Renal pelvis (tissue), 12 donors: ENCODE results near the gene SEMA7A. TPM values are rescaled to one million over a fixed set of nuclear protein-coding genes. Genes with fewer than 3 reads are reported as not detected.
"Not testable (repeated sequence)": the region's sequence is repeated elsewhere in the genome, so short reads cannot be mapped to it uniquely, and the experiment has no call there.

ENCODE experiments used
- DNase-seq: peaks from one replicate; pipeline ENCODE4 v3.0.0-alpha.2; 2013
- long read RNA-seq, 16 experiments: transcript quantifications; one replicate each; lab custom pipeline, GENCODE V29; 2026
- polyA plus RNA-seq, 3 donors: library from polyadenylated mRNA; unstranded; fragments of 120-200 nt; gene quantifications; one replicate each; pipeline ENCODE4 v1.2.1, GENCODE V29; 2013; ENCODE audit not compliant: insufficient read length in 3 of 3

The SEMA7A gene, protein sequence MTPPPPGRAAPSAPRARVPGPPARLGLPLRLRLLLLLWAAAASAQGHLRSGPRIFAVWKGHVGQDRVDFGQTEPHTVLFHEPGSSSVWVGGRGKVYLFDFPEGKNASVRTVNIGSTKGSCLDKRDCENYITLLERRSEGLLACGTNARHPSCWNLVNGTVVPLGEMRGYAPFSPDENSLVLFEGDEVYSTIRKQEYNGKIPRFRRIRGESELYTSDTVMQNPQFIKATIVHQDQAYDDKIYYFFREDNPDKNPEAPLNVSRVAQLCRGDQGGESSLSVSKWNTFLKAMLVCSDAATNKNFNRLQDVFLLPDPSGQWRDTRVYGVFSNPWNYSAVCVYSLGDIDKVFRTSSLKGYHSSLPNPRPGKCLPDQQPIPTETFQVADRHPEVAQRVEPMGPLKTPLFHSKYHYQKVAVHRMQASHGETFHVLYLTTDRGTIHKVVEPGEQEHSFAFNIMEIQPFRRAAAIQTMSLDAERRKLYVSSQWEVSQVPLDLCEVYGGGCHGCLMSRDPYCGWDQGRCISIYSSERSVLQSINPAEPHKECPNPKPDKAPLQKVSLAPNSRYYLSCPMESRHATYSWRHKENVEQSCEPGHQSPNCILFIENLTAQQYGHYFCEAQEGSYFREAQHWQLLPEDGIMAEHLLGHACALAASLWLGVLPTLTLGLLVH
- polyA plus RNA-seq, result 1 to 10 TPM; 5.0 to 8.0 (median 6.8) TPM
- long read RNA-seq, donor 1, partial matches to known transcripts, result 0 of 1 reads
- long read RNA-seq, donor 1, other reads (novel, unspliced or antisense), result 0 of 1 reads
- long read RNA-seq, donor 2, partial matches to known transcripts, result 0 of 1 reads
- long read RNA-seq, donor 2, other reads (novel, unspliced or antisense), result 0 of 1 reads
- long read RNA-seq, donor 3, partial matches to known transcripts, result 0 of 2 reads
- long read RNA-seq, donor 3, other reads (novel, unspliced or antisense), result 0 of 2 reads
- long read RNA-seq, donor 4, partial matches to known transcripts, result 0 of 1 reads
- long read RNA-seq, donor 4, other reads (novel, unspliced or antisense), result 0 of 1 reads
- long read RNA-seq, donor 5, result 0 reads
- long read RNA-seq, donor 6, result 0 reads
- long read RNA-seq, donor 7, partial matches to known transcripts, result 0 of 3 reads
- long read RNA-seq, donor 7, other reads (novel, unspliced or antisense), result 0 of 3 reads
- long read RNA-seq, donor 8, partial matches to known transcripts, result 0 of 2 reads
- long read RNA-seq, donor 8, other reads (novel, unspliced or antisense), result 0 of 2 reads
- long read RNA-seq, donor 9, result 0 reads
- long read RNA-seq, donor 10, result 0 reads
- long read RNA-seq, donor 11, partial matches to known transcripts, result 0 of 1 reads
- long read RNA-seq, donor 11, other reads (novel, unspliced or antisense), result 0 of 1 reads
- long read RNA-seq, donor 12, partial matches to known transcripts, result 0 of 2 reads
- long read RNA-seq, donor 12, other reads (novel, unspliced or antisense), result 0 of 2 reads
- long read RNA-seq, donor 13, result 0 reads
- long read RNA-seq, donor 14, result 0 reads
- long read RNA-seq, donor 15, result 0 reads
- long read RNA-seq, donor 16, result 0 reads

DNA sequence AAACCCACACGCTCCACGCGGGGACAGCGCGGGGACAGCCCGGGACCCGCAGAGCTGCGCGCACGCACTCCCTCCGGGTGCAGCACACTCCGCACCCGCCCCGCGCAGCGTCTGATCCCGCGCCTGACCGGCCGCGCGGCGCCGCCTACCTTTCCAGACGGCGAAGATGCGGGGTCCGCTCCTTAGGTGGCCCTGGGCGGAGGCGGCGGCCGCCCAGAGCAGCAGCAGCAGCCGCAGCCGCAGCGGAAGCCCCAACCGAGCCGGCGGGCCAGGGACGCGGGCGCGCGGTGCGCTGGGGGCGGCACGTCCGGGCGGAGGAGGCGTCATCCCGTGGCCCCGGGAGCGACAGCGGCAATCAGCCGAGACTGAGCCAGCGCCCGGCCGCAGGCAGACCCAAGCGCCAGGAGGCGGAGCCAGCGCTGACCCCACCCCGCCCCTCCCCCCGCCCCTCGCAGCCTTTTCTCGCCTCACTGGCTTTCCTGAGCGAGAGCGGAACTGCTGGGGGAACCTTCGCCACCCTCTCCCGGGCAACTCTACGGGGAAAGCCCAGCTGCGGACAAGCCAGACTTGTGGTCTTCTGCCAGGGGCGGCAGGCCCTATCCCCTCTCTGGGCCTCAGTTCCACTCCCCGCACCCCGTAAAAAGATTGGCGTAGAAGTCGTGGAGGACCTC is at the start of gene SEMA7A:
Gene SEMA7A (minus strand): TSS at position 367 of the 671 bp plus-strand sequence. CDS start 40 bp downstream, at position 327.
- peak; percentile 74 for DNase-seq

- DNase-seq, result no peak
These were observed 48.9 kb upstream of the SEMA7A start for GRCh38 chr15:74482661-74483060.

GRCh38 chr15:74480364-74480763 is 46.6 kb upstream of the SEMA7A start:
- not testable (repeated sequence) for DNase-seq

DNA sequence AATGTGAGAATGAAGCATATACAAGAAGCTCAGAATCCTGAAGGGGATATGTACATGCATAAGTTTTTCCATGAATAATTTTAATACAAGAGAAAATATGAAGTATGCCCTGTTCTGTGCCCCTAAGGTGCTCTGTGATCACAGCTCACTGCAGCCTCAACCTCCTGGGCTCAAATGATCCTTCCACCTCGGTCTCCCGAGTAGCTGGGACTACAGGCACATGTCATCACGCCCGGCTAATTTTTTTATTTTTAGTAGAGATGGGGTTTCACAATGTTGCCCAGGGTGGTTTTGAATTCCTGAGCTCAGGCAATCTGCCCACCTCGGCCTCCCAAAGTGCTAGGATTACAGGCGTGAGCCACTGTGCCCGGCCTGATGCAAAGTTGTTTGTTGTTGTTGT is 37.9 kb upstream of the SEMA7A start:
- not testable (repeated sequence) for DNase-seq

GRCh38 chr15:74470631-74471395 is 37.1 kb upstream of the SEMA7A start:
- DNase-seq, result no peak

GRCh38 chr15:74468341-74469032 is 34.7 kb upstream of the SEMA7A start:
- no peak for DNase-seq

- DNase-seq, result no peak
These were observed 32.8 kb upstream of the SEMA7A start for GRCh38 chr15:74466570-74466969.

GRCh38 chr15:74464897-74465296 is 31.1 kb upstream of the SEMA7A start:
- DNase-seq, result no peak

GRCh38 chr15:74464216-74464615 is 30.5 kb upstream of the SEMA7A start:
- DNase-seq, result no peak

DNA sequence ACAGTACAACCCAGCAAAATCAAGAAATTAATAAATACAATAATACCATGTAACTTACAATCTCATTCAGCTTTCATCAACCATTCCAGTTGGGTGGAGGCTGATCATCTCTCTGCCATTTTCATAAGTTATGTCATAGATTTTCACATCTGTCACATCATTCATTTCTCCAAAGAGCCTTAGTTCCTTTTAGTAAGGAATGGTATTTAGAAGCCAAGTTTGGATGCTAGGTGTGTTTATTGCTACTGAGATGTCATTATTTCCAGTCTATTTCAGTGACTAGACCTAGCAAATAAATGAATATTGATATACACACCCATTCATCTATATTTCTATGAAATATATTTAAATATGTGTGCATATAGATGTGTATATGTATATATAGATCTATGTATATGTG is 29.9 kb upstream of the SEMA7A start:
- no peak for DNase-seq

- DNase-seq, result no peak
These were observed 28.2 kb upstream of the SEMA7A start for GRCh38 chr15:74461847-74462511.

DNA sequence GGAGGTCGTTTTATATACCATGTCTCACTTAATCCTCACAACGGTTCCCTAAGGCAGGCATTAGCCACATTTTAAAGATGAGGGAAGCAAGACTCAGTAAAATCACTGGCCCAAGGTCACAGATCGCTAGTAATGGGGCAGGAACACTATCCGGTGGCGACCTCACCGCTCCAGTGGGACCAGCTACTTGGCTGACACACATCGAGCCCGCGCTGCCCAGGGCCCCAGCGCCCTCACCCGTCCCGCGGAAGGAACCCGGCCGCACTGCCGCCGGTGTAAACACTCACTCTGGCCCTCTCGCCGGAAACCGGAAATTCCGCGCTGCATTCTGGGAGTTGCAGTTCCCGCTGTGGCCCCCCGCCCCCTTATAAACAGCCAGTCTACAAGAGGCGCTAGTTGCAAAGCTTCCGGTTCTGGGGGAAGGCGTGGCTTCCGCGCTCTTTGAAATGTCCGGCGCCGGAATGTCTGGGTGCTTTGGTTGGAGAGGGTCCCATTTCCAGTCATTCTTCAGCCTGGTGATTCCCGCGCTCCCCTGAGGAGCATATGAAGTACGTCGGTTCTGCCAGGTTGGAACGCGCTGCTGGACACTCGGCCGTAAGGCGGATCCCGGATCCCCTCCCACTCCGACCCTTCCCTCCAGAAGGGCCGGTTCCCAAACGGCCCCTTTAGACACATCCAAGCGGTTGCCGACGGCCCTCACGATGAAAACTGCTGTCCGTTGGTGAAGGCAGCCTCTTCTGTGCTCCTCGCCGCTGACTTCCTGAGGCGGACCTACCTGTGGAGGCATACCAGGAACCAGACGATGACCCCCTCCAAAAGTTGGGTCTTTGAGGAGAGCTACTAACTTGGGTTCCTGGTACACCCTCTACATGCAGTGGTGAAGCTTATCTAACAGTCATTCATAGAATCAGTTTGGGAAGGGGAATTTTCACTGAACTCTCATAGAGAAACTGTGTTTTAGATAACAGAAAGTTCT is 27.4 kb upstream of the SEMA7A start, which contains the start of gene UBL7:
Gene UBL7 (minus strand): TSS at position 290 of the 976 bp plus-strand sequence. CDS start 2,293 bp downstream, outside the sequence.
- peak; percentile 98 for DNase-seq

DNA sequence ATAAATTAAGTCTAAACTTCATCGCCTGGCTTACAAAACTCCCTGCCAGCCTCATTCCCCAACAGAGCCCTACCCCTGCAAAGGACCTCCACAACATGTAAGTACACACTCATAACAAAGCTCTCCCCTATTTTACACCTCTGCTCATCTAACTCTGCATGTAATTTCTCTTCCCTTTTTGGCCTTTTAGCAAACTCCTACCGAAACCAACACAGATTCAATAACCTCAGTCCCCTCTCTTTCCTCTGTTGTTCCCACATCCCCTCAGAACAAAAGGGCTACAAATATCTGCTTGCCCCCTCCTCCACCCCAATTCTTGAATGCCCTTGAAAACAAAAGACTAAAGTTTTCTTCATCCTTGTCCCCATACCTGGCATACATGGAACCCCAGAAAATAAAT is 26.5 kb upstream of the SEMA7A start:
- no peak for DNase-seq

- not testable (repeated sequence) for DNase-seq
These were observed 26.0 kb upstream of the SEMA7A start for GRCh38 chr15:74459798-74460197.

DNA sequence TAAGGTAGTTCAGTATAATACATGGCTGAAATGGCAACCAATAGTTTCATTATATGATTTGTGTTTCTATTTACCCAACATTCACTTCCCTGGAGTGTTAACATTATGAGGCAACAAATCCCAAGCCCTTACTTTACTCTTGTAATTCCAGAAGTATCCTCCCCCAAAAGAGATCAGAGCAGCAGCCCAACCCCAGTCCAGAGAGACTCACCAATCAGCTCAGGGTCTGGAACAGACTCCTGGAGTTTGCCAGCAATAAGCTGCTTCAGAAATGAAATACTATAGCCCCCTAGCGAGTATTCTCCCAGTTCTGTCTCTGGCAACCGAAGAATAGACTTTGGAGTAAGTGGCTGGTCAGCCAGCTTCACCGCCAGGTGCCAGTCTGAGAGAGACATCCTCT is 24.7 kb upstream of the SEMA7A start:
- DNase-seq, result no peak

DNA sequence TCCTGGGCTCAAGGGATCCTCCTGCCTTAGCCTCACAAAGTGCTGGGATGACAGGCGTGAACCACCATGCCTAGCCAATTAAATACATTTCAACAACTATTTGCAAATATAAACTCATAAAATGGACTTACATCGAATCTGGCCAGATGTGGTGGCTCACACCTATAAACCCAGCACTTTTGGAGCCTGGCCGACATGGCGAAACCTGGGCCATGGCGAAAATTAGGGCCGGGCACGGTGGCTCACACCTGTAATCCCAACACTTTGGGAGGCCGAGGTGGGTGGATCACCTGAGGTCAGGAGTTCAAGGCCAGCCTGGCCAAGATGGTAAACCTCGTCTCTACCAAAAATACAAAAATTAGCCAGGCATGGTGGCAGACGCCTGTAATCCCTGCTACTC is 23.3 kb upstream of the SEMA7A start:
- DNase-seq, result not testable (repeated sequence)

DNA sequence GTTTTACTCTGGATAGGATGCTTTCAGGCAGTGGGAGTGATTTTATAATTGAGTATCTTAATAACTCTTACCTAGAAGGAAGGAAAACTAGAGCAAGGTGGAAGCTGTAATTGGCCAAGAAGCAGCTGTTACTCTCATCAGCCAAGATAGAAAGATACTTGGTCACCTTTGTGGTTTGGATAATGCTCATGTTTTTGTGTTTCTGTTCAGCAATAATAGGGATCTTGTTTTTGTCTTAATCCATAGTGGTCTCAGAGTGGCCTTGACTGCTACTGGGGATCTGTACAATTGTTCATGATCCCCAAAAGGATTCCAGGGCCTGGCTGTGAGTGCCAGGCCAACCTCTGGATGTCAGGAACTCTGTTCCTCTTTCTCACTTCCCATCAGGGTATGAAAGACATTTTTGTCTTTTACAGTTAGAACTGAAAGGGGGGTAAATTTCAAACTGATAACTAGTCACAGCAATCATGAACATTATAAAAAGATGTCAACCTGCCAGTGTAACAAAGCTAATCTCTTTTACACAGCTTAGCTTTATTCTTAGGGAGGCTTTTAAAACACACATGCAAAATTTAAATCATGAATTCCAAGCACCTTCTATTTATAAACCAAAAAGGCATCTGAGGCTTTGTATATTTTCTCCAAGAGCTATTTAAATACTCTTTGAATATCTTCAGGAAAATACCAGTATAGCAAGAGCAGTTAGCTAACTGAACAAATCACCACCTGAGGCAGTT is 21.2 kb upstream of the SEMA7A start:
- no peak for DNase-seq
